GM15510 (cell line): ENCODE measurements around the gene CACNA2D2.

Experiments used
- POLR2A ChIP-seq: IDR thresholded peaks from 3 replicates; pipeline ENCODE4 v1.6.1; 2011; ENCODE audit warnings: borderline replicate concordance; ENCODE audit not compliant: insufficient read length; ENCODE audit errors: extremely low read depth

CACNA2D2 gene

GRCh38 chr3:50327943-50328691 is 175.3 kb downstream of the CACNA2D2 start, which contains the start of gene TUSC2:
TSS of gene TUSC2 (minus strand) at chr3:50328223. CDS start at chr3:50328099, 124 bp downstream.
- TF ChIP-seq POLR2A: peak; percentile 84

- no peak for TF ChIP-seq POLR2A
These were observed 176.3 kb downstream of the CACNA2D2 start for GRCh38 chr3:50327129-50327528.

GRCh38 chr3:50326182-50326541 is 177.3 kb downstream of the CACNA2D2 start:
- no peak for TF ChIP-seq POLR2A

- TF ChIP-seq POLR2A: no peak
These were observed 177.8 kb downstream of the CACNA2D2 start for GRCh38 chr3:50325497-50326181.

- no peak for TF ChIP-seq POLR2A
These were observed 178.3 kb downstream of the CACNA2D2 start for GRCh38 chr3:50325113-50325480.

GRCh38 chr3:50324351-50325112 is 178.9 kb downstream of the CACNA2D2 start:
- no peak for TF ChIP-seq POLR2A

- TF ChIP-seq POLR2A: no peak
These were observed 179.7 kb downstream of the CACNA2D2 start for GRCh38 chr3:50323614-50324199.

- no peak for TF ChIP-seq POLR2A
These were observed 180.3 kb downstream of the CACNA2D2 start for GRCh38 chr3:50323092-50323600.

- TF ChIP-seq POLR2A: no peak
These were observed 180.9 kb downstream of the CACNA2D2 start, which contains the start of gene HYAL2 for GRCh38 chr3:50322386-50323091. TSS of gene HYAL2 (minus strand) at chr3:50322745. CDS start at chr3:50320489, 2,256 bp downstream.

GRCh38 chr3:50322115-50322385 is 181.4 kb downstream of the CACNA2D2 start:
- TF ChIP-seq POLR2A: no peak

- peak; percentile 72 for TF ChIP-seq POLR2A
These were observed 181.9 kb downstream of the CACNA2D2 start for GRCh38 chr3:50321336-50322114.

GRCh38 chr3:50320853-50321335 is 182.5 kb downstream of the CACNA2D2 start:
- no peak for TF ChIP-seq POLR2A

- no peak for TF ChIP-seq POLR2A
These were observed 183.4 kb downstream of the CACNA2D2 start for GRCh38 chr3:50319894-50320625.
